GM12892 (cell line): ENCODE results near the gene PSMA7.

Source experiments
- POLR2A ChIP-seq: IDR thresholded peaks from 2 replicates; pipeline ENCODE4 v1.6.1; 2011; ENCODE audit warnings: low read depth, low read length, control low read depth
- TAF1 ChIP-seq: IDR thresholded peaks from 2 replicates; pipeline ENCODE4 v1.6.1; 2011; ENCODE audit warnings: low read depth, mild to moderate bottlenecking, control low read depth, low read length, borderline replicate concordance

- TF ChIP-seq POLR2A: no peak
- no peak for TF ChIP-seq TAF1
Measured at GRCh38 chr20:62129731-62130531, 13.3 kb downstream of the PSMA7 start.
